ENCODE results near the gene CBX5.
A peak's percentile ranks its signal among the peaks of the same experiment; 100 is the strongest.
"Not testable (repeated sequence)": the region's sequence is repeated elsewhere in the genome, so short reads cannot be mapped to it uniquely, and the experiment has no call there.

The CBX5 gene

DNA sequence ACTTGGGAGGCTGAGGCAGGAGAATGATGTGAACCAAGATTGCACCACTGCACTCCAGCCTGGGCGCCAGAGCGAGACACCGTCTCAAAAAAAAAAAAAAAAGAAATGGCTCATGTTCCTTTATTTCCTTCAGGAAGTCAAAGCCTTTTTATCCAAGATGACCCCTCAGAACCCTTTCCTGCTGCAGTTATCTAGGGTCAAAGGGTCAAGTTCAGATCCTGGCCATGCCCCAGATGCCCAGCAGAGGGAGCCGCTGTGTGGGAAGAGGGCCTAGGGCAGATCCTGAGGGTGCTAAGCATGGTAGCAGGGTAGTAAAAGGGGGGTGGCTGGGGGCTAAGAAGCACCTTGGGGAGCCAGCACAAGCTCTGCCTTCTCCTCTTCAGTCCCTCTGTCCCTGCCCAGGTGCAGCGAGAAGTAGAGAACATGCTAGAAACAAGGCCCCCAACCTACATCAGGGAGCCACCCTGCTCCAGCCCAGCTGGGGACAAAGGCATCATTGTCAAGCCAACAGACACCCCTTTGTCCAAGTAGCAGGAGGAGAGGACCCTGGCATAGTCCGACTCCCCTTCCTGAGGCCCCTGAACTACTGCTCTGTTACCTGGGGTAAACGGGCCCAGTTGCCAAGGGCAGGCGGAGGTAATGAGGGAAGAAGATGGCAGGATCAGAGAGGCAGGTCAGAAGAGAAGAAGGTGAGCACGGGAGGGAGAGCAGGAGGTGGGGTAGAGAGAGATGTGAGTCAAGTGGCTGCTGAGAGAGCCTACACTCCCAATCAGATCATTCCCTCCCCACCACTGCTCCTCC, 14.4 kb upstream of the CBX5 start:
- DNase-seq: no peak

DNA sequence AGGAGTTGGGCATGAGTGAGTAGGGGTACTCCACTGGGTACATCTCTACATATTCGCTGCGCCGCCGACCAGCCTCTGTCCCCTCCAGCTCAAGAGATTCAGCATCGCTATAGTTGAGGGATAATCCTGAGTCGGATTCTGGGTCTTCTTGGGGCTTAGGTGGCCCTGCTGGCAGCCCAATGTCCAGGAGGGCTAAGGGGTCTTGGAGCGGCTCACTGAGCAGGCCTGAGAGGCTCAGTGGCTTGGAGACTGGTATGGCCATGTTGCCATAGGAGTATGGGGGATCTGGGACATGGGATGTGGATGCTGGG, 13.0 kb upstream of the CBX5 start:
- no peak for DNase-seq

DNA sequence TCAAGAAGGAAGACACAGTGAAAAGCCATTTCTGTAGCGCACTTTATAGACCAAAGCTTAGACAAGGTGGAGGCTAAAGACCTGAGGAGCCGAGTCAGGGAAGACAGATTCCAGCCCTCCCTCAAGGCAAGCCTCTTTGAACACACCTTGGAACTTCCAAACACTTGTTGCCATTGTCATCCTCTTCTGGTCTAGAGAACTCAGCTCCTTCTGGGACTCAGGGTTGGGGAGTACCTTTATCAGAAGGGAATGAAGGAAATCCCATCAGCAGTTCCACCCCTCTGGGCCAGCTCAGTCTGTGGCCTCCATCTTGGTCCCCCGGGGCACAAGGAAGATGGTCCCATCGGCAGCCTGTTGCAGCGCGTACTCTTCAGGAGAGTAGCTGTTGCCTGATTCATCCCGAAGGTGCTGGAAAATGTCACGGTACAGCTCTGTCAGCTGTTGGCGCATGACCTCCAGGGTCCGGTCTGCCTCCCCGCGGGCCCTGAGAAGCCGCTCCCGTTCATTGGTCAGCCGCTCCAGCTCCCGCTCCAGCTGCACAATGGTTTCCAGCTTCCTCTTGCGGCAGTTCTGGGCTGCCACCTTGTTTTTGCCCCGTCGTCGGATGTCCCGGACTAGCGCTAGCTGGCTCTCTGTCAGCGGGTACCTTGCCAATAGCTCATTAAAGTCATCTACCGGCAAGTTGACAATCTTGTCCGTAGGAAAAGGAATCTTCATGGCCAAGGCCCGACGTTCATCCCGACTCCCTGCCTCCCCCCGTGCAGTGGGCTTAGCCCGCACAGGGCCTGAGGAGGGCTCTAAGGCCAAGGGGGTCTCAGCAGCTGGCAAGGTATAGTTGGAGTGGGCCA, 12.4 kb upstream of the CBX5 start:
- no peak for DNase-seq

DNA sequence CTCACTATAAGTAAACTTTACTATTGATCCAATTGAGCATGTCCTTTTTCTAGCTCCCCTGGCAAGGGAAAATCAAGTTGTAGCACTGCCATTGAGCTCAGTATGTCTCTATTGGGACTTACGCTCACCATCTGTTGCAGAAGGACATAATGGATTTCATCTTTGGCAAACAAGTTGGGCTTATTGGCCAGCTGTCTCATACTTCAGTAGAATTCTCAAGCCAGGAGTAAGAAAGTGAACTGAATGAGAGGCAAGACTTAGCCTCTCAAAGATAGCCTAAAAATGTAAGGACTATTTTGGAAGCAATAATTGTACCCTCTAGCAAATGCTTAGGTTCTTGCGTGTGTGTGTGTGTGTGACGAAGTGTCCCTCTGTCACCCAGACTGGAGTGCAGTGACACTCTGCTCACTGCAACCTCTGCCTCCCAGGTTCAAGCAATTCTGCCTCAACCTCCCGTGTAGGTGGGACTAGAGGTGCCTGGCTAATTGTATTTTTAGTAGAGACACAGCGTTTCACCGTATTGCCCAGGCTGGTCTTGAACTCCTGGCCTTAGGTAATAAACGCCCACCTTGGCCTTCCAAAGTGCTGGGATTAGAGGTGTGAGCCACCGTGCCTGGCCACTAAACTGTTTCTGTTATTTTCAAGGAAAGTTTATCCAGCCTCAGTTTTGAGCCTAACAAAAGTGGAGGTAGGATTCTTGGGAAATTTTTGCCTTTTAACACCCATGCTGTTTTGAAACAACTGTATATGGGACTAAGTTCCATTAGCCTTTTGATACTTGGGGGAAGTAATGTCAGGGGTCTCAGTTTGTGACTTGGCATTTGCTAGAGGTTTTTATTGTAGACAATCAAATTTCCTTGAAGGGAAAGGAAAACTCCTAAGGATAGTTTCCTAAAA, 7.6 kb upstream of the CBX5 start:
- no peak for DNase-seq

DNA sequence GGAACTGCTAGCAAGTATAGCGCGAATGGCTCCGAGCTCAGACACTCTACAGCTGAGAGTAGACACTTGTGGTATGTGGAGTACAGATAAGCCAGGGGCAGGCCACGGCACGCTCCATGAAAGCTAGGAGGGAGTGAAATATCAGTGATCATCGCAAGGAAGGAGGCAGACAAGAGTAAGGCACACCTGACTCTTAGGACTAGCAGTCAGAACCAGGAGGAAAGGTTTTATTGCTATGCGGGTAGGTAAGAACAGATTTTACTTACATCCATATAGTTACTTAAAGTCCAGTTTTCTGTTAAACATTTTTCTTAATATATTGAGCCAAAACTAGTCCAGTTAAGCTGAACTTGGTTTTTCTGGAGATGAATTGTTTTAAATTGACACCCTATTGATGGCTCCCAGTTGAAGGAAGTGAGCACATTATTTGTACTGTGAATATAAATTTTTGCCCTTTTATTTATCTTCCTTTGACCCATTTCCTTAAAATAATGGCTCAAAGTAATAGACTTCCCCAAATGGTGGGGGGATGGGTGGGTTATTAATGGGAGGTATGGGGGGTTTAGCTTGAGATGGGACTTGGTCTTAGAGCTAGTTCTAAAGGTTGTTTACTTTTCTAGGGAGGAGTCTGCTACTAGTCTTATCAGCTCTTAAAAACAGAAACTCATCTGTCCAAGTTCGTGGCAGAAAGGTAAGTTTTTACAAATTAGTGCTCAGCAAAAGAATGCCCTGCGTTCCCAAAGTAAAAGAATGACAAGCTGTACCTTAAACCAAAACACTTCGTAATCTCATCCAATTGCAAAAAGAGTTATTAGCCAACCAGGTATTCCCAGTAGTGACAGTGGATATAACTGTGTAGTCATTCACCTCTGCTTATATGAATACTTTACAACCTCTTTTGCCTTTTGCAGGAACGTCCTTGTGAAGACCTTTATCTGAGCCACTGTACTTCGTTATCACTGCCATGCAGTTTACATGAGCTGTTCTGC, 6.4 kb upstream of the CBX5 start:
- no peak for DNase-seq

DNA sequence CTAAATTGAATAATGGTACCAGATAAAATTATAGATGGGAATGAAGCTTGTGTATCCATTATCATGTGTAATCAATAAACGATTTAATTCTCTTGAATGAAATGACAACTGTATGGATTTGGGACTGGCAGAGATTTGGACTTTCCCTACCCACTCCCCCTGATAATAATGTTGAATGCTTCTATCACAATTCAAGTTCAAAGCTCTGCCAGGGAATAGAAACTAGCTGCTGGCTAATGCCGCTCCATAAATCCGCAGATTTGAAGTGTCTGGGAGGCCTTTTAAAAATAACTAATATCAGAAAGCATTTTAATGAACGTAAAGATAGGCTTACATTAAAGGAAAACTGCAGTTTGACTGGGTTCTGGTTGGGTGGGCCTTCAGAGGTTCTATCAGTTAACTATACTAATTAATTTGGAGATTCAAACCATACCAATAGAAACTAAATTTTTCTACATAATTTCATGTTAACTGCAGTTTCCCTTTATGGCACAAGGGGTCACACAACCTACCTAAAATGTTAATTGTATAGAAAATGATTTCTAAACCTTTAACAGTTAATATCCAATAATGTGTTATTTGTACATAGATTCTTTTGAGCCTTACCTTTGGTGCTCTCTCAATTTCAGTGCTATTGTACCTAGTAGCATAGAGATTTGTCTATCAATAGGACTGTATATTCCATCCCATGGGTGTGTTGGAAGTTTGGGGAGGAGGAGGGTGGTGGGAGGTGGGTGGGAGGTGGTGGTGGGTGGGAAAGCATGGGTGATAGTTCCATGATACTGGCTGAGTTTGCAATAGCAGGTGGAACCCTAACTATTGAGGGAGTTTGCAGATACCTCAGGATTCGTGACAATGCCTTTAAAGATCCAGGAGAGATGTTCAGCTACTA, 5.5 kb upstream of the CBX5 start:
- DNase-seq: no peak

DNA sequence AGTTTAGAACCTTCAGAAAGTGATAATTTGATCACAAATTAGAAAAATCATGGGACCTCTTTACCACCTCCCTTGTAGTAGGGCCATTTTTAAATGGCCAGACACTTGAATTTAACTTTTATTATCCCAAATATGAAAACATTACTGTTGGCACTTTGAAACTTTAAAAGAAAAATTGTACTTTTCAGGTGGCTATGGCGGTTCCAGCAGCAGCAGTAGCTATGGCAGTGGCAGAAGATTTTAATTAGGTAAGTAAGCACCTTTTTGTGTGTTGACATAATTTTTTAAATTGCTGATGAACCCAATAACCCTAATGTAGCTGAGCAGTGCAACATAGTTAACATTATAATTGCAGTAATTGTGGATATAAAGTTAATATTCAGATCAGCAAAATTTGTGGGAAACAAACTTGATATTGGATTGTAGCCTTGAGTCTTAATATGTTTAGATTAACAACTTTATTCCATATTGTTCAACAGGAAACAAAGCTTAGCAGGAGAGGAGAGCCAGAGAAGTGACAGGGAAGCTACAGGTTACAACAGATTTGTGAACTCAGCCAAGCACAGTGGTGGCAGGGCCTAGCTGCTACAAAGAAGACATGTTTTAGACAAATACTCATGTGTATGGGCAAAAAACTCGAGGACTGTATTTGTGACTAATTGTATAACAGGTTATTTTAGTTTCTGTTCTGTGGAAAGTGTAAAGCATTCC, 4.3 kb upstream of the CBX5 start:
- not testable (repeated sequence) for DNase-seq

DNA sequence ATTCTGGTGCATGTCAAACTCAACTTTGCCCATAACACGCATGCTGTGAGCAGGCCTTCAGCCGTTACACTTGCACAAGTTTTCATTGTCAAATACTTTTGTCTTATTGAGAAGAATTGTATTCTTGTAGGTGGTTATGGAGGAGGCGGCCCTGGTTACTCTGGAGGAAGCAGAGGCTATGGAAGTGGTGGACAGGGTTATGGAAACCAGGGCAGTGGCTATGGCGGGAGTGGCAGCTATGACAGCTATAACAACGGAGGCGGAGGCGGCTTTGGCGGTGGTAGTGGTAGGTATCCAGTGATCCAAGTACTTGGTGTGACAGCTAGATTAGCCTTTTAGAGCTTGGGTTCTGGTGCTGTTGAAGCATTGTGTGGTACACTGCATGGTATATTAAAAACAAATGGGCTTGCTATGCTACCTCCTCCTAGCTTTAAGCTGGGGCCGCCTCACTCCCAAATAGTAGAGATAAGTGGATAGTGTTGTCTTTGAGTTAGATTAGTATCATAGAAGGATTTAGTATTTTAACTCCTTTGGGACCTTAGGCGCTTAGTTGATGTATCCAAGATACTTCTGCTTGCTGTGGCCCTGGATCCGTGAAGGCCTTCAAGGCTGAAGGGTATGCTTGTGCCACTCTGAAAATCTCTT, 3.1 kb upstream of the CBX5 start:
- DNase-seq: no peak

DNA sequence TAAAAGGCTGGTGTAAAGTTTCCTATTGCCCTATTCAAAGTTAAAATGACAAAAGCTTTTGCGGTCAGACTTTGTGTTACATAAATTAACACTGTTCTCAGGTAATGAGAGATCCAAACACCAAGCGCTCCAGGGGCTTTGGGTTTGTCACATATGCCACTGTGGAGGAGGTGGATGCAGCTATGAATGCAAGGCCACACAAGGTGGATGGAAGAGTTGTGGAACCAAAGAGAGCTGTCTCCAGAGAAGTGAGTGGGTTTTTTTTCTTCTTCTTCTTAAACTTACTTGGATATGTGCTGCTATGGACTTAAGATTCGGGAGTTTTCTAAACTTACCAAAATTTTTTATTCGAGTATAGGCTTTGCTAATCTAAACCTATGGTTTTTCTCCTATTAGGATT, 1.8 kb upstream of the CBX5 start:
- not testable (repeated sequence) for DNase-seq

DNA sequence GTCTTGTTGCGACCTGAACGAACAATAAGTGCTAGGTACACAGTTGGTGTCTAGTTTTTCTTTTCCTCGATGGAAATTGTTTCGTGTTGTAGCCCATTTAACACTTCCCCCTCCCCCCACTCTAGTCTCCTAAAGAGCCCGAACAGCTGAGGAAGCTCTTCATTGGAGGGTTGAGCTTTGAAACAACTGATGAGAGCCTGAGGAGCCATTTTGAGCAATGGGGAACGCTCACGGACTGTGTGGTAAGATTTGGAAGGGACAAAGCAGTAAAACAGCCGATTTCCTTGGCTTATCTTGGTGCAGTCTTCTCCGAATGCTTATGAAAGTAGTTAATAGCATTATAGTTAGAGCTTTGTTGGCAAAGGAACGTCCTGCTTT, 1.3 kb upstream of the CBX5 start:
- not testable (repeated sequence) for DNase-seq

DNA sequence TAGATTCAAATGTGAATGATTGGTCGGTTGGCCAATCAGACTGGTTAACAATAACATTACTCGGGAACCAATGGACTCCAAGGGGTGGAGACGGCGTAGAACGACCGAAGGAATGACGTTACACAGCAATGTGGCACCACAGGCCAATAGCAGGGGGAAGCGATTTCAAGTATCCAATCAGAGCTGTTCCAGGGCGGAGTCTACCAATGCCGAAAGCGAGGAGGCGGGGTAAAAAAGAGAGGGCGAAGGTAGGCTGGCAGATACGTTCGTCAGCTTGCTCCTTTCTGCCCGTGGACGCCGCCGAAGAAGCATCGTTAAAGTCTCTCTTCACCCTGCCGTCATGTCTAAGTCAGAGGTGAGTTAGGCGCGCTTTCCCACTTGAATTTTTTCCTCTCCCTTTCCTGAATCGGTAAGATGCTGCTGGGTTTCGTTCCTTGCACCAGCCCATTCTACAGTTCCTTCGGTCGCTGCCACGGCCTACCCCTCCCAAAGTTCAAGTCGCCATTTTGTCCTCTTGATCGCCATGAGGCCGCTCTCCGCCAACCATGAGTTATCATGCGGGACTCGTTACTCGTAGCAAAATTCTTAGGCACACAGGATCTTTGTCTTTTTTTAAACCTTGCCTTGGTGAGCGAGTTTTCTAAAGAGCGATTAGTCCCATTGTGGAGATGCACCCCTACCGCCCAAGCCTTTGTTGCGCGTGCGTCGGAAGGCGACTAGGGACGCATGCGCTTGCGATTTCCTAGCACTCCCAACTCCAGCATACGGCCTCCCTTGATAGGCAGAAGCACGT, 742 bp upstream of the CBX5 start, which contains the start of gene HNRNPA1:
HNRNPA1 (plus strand) TSS at position 259 of the 793 bp plus-strand sequence; CDS start at position 341, 82 bp downstream.
- peak; percentile 98 for DNase-seq

DNA sequence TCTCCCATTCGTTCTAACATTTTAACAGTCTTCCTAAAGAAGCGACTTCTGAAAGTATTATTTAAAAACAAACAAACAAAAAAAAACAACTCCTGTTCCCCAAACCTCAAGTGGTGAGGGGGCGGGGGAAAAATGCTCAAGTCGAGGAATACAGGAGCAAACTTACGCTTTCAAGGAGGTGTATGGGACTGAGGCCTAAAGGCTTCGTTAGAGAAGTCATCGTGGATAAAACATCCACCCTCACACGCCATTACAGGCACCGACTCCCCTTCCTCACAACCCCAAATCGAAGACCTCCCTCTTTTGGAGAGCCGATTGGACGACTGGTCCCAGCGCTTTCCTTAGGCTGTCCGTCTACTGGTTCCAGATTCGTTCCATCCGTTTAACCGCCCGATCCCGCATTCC, 693 bp downstream of the CBX5 start:
- DNase-seq: no peak

DNA sequence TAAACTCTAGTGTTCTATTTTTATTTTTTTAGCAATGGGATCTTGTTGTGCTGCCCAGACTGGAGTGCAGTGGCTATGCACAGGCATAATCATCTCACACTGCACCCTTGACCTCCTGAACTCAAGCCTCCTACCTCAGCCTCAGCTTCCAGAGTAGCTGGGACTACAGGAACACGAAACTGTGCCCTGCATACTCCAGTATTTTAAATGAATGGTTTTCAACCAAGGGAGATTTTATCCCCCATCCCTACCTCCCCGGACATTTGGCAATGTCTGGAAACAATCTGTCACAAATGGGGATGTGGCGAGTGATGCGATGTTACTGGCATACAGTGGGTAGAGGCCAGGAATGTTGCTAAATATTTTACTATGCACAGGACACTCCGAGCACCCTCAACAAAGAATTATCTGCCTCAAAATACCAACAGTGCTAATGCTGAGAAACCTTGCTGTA, 2.1 kb downstream of the CBX5 start:
- DNase-seq: no peak

DNA sequence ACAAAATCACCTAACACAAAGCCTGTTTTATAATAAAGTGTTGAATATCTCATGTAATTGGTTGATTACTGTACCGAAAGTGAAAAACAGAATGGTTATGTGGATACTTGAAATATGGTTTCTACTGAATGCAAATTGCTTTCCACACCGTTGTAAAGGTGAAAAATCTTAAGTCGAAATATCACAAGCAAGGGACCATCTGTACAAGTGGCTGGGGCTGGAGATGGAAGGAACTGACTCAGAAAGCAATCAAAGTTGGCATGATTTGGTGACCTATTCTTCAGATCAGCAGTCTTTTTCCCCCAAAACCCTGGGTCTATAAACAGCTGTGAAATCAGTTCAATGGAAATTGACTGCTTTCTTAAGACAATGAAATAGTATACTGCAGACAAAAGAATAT, 3.6 kb downstream of the CBX5 start:
- no peak for DNase-seq

DNA sequence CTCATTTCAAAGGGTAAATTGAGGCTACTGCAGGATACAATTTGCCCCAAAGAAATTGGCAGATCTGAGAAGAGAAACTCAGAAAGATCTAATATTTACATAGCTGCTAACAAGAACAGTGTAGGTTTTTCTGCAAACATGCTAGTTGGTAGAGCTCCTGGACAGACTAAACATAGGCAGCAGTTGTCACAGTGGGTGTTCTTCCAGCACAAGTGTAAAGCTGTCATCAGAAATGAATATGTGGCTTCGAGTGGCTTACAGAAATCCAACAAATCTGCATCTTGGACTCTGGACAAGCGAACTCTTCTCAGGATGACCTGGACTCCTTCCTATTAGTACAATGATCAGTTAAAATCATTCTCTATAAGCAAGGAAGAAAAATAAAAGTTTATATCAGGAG, 5.9 kb downstream of the CBX5 start:
- DNase-seq: no peak

DNA sequence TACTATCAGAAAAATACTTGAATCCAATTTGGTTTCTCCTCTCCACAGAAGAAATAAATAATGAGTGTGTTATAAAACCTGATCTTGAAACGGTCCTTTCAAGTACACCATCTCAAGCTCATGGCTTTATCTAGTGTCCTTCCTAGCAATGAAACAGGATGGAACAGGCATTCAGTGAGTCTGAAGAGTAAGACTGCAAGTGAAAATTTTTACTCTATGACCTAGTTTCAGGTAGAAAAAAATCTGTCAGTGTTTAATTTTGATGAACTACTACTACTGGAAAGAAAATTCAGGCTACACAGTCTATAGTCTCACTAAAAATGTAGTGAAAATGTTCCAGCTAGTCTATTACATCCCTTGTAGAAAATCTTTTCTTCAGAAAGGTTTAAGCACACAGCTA, 7.7 kb downstream of the CBX5 start:
- no peak for DNase-seq

DNA sequence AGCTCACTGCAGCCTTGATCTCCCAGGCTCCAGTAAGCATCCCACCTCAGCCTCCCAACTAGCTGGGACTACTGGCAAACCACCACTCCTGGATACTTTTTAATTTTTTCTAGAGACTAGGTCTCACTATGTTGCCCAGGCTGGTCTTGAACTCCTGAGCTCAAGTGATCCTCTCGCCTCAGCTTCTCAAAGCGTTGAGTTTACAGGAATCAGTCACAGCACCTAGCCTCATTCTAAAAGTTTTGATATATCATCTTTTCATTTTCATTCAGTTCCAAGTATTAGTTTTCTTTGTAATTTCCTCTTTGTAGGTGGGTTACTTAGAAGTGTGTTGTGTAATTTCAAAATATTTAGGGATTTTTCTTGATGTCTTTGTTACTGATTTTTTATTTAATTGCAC, 9.6 kb downstream of the CBX5 start:
- no peak for DNase-seq

DNA sequence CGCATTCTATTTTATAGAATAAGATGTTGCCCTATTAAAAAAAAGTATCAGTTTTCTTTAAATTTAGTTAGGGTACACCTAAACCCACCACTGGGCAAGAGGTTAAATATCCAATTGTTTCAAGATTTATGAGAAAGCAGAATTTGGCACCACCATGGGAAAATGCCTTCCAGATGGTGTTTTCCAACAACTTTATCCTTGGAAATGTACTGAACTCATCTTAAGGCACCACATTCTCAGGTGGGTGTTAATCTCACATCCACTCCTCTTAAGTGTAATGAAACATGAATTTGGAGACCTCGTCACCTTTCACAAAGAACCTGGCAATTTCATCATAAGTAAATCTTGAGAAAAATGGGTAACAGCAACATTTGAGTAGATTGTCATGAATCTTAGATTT, 13.1 kb downstream of the CBX5 start:
- no peak for DNase-seq

DNA sequence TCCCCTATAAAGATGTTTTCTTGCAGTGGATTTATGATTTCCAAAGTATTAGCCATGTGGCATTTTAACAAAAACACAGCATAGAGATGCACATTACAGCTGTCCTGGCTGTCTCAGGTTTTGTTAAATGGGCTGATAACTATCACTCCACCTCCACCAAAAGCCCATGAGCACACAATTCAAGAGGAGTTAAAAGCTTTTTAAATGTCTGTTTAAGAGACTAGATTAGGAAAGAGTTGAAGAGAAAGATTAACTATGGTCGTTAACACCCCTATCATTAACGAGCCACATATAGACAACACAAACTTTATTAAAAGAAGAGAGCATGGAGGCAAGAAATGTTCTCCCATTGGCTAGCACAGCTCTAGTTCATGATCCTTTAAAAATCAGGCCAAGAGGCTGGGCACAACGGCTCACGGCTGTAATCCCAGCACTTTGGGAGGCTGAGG, 14.5 kb downstream of the CBX5 start:
- no peak for DNase-seq
